ENCODE measurements around the gene SEH1L.

DNA sequence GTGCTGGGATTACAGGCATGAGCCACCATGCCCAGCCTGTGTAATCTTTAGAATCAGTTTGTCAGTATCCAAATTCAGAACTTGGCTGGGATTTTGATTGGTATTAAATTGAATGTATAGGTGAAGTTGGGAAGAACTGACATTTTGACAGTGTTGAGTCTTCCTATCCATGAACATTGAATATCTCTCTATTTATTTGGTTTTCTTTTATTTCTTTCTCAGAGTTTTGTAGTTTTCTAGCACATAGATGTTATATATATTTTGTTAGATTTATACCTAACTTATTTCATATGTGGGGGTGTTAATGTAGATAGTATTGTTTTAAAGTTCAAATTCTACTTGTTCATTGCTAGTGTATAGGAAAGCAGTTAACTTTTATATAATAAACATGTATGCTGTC is 74.8 kb downstream of the SEH1L start:
- TF ChIP-seq EZH2 (IDR thresholded peaks at IDR 0.05; ENCODE audit: low read depth) = no peak
- TF ChIP-seq, protein P1, sequence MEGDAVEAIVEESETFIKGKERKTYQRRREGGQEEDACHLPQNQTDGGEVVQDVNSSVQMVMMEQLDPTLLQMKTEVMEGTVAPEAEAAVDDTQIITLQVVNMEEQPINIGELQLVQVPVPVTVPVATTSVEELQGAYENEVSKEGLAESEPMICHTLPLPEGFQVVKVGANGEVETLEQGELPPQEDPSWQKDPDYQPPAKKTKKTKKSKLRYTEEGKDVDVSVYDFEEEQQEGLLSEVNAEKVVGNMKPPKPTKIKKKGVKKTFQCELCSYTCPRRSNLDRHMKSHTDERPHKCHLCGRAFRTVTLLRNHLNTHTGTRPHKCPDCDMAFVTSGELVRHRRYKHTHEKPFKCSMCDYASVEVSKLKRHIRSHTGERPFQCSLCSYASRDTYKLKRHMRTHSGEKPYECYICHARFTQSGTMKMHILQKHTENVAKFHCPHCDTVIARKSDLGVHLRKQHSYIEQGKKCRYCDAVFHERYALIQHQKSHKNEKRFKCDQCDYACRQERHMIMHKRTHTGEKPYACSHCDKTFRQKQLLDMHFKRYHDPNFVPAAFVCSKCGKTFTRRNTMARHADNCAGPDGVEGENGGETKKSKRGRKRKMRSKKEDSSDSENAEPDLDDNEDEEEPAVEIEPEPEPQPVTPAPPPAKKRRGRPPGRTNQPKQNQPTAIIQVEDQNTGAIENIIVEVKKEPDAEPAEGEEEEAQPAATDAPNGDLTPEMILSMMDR (conservative IDR thresholded peaks at IDR 0.05) = no peak

Data from PC-9 (cell line).